Activated CD4-positive, alpha-beta T cell treated with anti-CD3 and anti-CD28 coated beads for 4 hours (primary cell): ENCODE measurements around the gene CARMIL1.
"Not testable (repeated sequence)": the region's sequence is repeated elsewhere in the genome, so short reads cannot be mapped to it uniquely, and the experiment has no call there.

Source experiments
- DNase-seq, 2 donors: peaks; one replicate each; pipeline ENCODE4 v3.0.0-alpha.2; 2020

The CARMIL1 gene

GRCh38 chr6:25278261-25278913 is 787 bp upstream of the CARMIL1 start:
- no peak for DNase-seq

- peak; percentile 2 to 10 for DNase-seq
Measured at GRCh38 chr6:25279748-25280343, 672 bp downstream of the CARMIL1 start.

- DNase-seq, result peak in 1 of 2 donors; percentile 22
Measured at GRCh38 chr6:25280344-25281074, 1.3 kb downstream of the CARMIL1 start.

- no peak for DNase-seq
Measured at GRCh38 chr6:25286891-25287290, 7.7 kb downstream of the CARMIL1 start.

GRCh38 chr6:25287941-25288340 is 8.8 kb downstream of the CARMIL1 start:
- DNase-seq, result no peak

GRCh38 chr6:25288518-25288917 is 9.3 kb downstream of the CARMIL1 start:
- DNase-seq, result no peak

- no peak for DNase-seq
Measured at GRCh38 chr6:25290306-25291060, 11.3 kb downstream of the CARMIL1 start.

GRCh38 chr6:25292384-25292783 is 13.2 kb downstream of the CARMIL1 start:
- DNase-seq, result no peak

GRCh38 chr6:25295651-25296050 is 16.5 kb downstream of the CARMIL1 start:
- DNase-seq, result no peak

- no peak for DNase-seq
Measured at GRCh38 chr6:25296217-25296905, 17.2 kb downstream of the CARMIL1 start.

GRCh38 chr6:25297039-25297441 is 17.9 kb downstream of the CARMIL1 start:
- DNase-seq, result no peak

GRCh38 chr6:25297823-25298522 is 18.8 kb downstream of the CARMIL1 start:
- no peak for DNase-seq

GRCh38 chr6:25298523-25298865 is 19.3 kb downstream of the CARMIL1 start:
- not testable (repeated sequence) for DNase-seq

- DNase-seq, result no peak
Measured at GRCh38 chr6:25301362-25301761, 22.2 kb downstream of the CARMIL1 start.

GRCh38 chr6:25302151-25302550 is 23.0 kb downstream of the CARMIL1 start:
- no peak for DNase-seq

- DNase-seq, result no peak
Measured at GRCh38 chr6:25302677-25303128, 23.5 kb downstream of the CARMIL1 start.

GRCh38 chr6:25303254-25303653 is 24.1 kb downstream of the CARMIL1 start:
- DNase-seq, result no peak

GRCh38 chr6:25306379-25306778 is 27.2 kb downstream of the CARMIL1 start:
- DNase-seq, result no peak

GRCh38 chr6:25307805-25308494 is 28.8 kb downstream of the CARMIL1 start:
- DNase-seq, result no peak

GRCh38 chr6:25309886-25310285 is 30.7 kb downstream of the CARMIL1 start:
- no peak for DNase-seq

GRCh38 chr6:25311331-25311840 is 32.2 kb downstream of the CARMIL1 start:
- no peak for DNase-seq
